ENCODE results near the gene APLNR. TPM values are rescaled to one million over a fixed set of nuclear protein-coding genes. Genes with fewer than 3 reads are reported as not detected.

The APLNR gene
- total RNA-seq, 1 donor from 2014 or later: 15.4 TPM

GRCh38 chr11:57228600-57228999, 8.4 kb downstream of the APLNR start:
- ATAC-seq (ENCODE audit: poor library complexity) (no peak), DNase-seq (no peak)
- intact Hi-C loops (cut with DNase I): no loop called here

- ATAC-seq (ENCODE audit: poor library complexity) (no peak), DNase-seq (no peak)
- intact Hi-C loops (cut with DNase I): no loop called here
Observed at GRCh38 chr11:57224537-57224936, 12.5 kb downstream of the APLNR start.

- ATAC-seq (ENCODE audit: poor library complexity): no peak
- intact Hi-C loops (cut with DNase I): no loop called here
Observed at GRCh38 chr11:57224128-57224527, 12.9 kb downstream of the APLNR start.

GRCh38 chr11:57223601-57224000, 13.4 kb downstream of the APLNR start:
- intact Hi-C loops (cut with DNase I): no loop called here

More at GRCh38 chr11:57224128-57224527, 12.9 kb downstream of the APLNR start:
- no peak for DNase-seq

GRCh38 chr11:57222239-57222638, 14.8 kb downstream of the APLNR start:
- ATAC-seq (ENCODE audit: poor library complexity): no peak
- intact Hi-C loops (cut with DNase I): no loop called here
- no peak for DNase-seq

More at GRCh38 chr11:57223601-57224000, 13.4 kb downstream of the APLNR start:
- ATAC-seq (ENCODE audit: poor library complexity) (no peak), DNase-seq (no peak)

- ATAC-seq (ENCODE audit: poor library complexity) (peak; percentile 87), DNase-seq (no peak)
- intact Hi-C loops (cut with DNase I): no loop called here
Observed at GRCh38 chr11:57219021-57219627, 17.9 kb downstream of the APLNR start.

- intact Hi-C loops (cut with DNase I): no loop called here
- DNase-seq (peak; percentile 61), ATAC-seq (ENCODE audit: poor library complexity) (peak; percentile 22)
Observed at GRCh38 chr11:57217053-57217452, 20.0 kb downstream of the APLNR start.

GRCh38 chr11:57216463-57216862, 20.6 kb downstream of the APLNR start:
- ATAC-seq (ENCODE audit: poor library complexity) (no peak), DNase-seq (no peak)
- intact Hi-C loops (cut with DNase I): no loop called here

- intact Hi-C loops (cut with DNase I): no loop called here
- peak; percentile 50 for ATAC-seq (ENCODE audit: poor library complexity)
- DNase-seq: no peak
Observed at GRCh38 chr11:57214494-57214893, 22.6 kb downstream of the APLNR start.

GRCh38 chr11:57214098-57214417, 23.0 kb downstream of the APLNR start:
- ATAC-seq (ENCODE audit: poor library complexity) (peak; percentile 24), DNase-seq (no peak)
- intact Hi-C loops (cut with DNase I): no loop called here

GRCh38 chr11:57213342-57214097, 23.5 kb downstream of the APLNR start:
- ATAC-seq (ENCODE audit: poor library complexity): peak; percentile 60
- DNase-seq: no peak
- intact Hi-C loops (cut with DNase I): no loop called here

GRCh38 chr11:57210781-57211180, 26.3 kb downstream of the APLNR start:
- DNase-seq (no peak), ATAC-seq (ENCODE audit: poor library complexity) (no peak)
- intact Hi-C loops (cut with DNase I): no loop called here

- intact Hi-C loops (cut with DNase I): loop anchor here (5.0 kb wide), 1 partner anchor 35 kb away; no protein-coding TSS in a partner anchor
- ATAC-seq (ENCODE audit: poor library complexity): no peak
Observed at GRCh38 chr11:57207168-57207567, 29.9 kb downstream of the APLNR start.

GRCh38 chr11:57205041-57205641, 31.9 kb downstream of the APLNR start:
- no peak for ATAC-seq (ENCODE audit: poor library complexity)
- peak; percentile 61 for DNase-seq
- intact Hi-C loops (cut with DNase I): loop anchor here (5.0 kb wide), 1 partner anchor 37 kb away; no protein-coding TSS in a partner anchor

More at GRCh38 chr11:57207168-57207567, 29.9 kb downstream of the APLNR start:
- DNase-seq: no peak

- intact Hi-C loops (cut with DNase I): no loop called here
- DNase-seq (no peak), ATAC-seq (ENCODE audit: poor library complexity) (no peak)
Observed at GRCh38 chr11:57203882-57204480, 33.1 kb downstream of the APLNR start.

- intact Hi-C loops (cut with DNase I): no loop called here
- ATAC-seq (ENCODE audit: poor library complexity) (peak; percentile 83), DNase-seq (peak; percentile 87)
Observed at GRCh38 chr11:57203359-57203758, 33.7 kb downstream of the APLNR start.

GRCh38 chr11:57202281-57202680, 34.8 kb downstream of the APLNR start:
- peak; percentile 51 for ATAC-seq (ENCODE audit: poor library complexity)
- intact Hi-C loops (cut with DNase I): no loop called here

GRCh38 chr11:57200917-57201316, 36.1 kb downstream of the APLNR start:
- DNase-seq: peak; percentile 81
- ATAC-seq (ENCODE audit: poor library complexity): peak; percentile 40
- intact Hi-C loops (cut with DNase I): no loop called here

More at GRCh38 chr11:57202281-57202680, 34.8 kb downstream of the APLNR start:
- peak; percentile 84 for DNase-seq

GRCh38 chr11:57199330-57199729, 37.7 kb downstream of the APLNR start:
- no peak for ATAC-seq (ENCODE audit: poor library complexity)
- DNase-seq: no peak
- intact Hi-C loops (cut with DNase I): no loop called here
